B cell (primary cell): ENCODE measurements around the gene WDR86. TPM values are rescaled to one million over a fixed set of nuclear protein-coding genes. Genes with fewer than 3 reads are reported as not detected.

ENCODE experiments used
- ATAC-seq: fragments of 200-7000 bp; cut with Tn5 transposase; one replicate; pipeline ENCODE4 v1.10.0; 2021; ENCODE audit warnings: low read depth, mild to moderate bottlenecking, moderate number of reproducible peaks, moderate library complexity
- CTCF ChIA-PET: fragments of 350-600 bp; sonication (Branson Sonifier 250); formaldehyde crosslinking; loops from one replicate; lab custom pipeline; 2021; ENCODE audit warnings: antibody characterized with exemption, inconsistent platforms; lab: Charles Lee
- POLR2A ChIA-PET: fragments of 350-600 bp; sonication (Branson Sonifier 250); formaldehyde crosslinking; loops from one replicate; lab custom pipeline; 2021; ENCODE audit warnings: antibody characterized with exemption; lab: Charles Lee
- DNase-seq: peaks from one replicate; pipeline ENCODE4 v3.0.0; 2013
- H2AFZ ChIP-seq: 2 replicates; pipeline ENCODE4 v1.6.1; 2012; ENCODE audit warnings: mild to moderate bottlenecking, low read depth, low read length; ENCODE audit not compliant: insufficient read depth, poor library complexity, severe bottlenecking
- H3K27ac ChIP-seq, 2 donors: 1 replicate in 1 of 2; 2 replicates in 1 of 2; pipeline ENCODE4 v1.5.1; 2012 to 2013; ENCODE audit warnings: low read length in 2 of 2, mild to moderate bottlenecking in 2 of 2, moderate library complexity in 1 of 2
- H3K27me3 ChIP-seq, 4 experiments: fragments of 200-600 bp in 1 of 4; sonication (generic) in 1 of 4; replicated peaks in 1 of 4; 1 replicate in 2 of 4; 2 replicates in 2 of 4; pipeline versions ENCODE4 v1.6.1 to v1.7.0; 2013 to 2016; ENCODE audit warnings: low read length in 3 of 4, mild to moderate bottlenecking in 2 of 4, mixed read lengths in 1 of 4, moderate library complexity in 1 of 4; ENCODE audit not compliant: insufficient read depth in 4 of 4, control insufficient read depth in 3 of 4; ENCODE audit errors: control extremely low read depth in 1 of 4
- H3K36me3 ChIP-seq, 2 experiments: replicated peaks in 1 of 2; 1 replicate in 1 of 2; 2 replicates in 1 of 2; pipeline versions ENCODE4 v1.6.1 to v1.7.1; 2013; ENCODE audit warnings: low read length in 1 of 2; ENCODE audit not compliant: insufficient read depth in 2 of 2, control insufficient read depth in 1 of 2; ENCODE audit errors: control extremely low read depth in 1 of 2, extremely low read depth in 1 of 2
- H3K4me1 ChIP-seq, 2 donors: fragments of 200-600 bp in 1 of 2; sonication (generic) in 1 of 2; 1 replicate in 1 of 2; 2 replicates in 1 of 2; pipeline versions ENCODE4 v1.5.1 to v1.6.1; 2013 to 2017; ENCODE audit warnings: low read length in 2 of 2; ENCODE audit not compliant: control insufficient read depth in 2 of 2, insufficient read depth in 2 of 2
- H3K4me2 ChIP-seq: replicated peaks from 2 replicates; pipeline ENCODE3; 2012; ENCODE audit warnings: mild to moderate bottlenecking, low read depth, low read length; ENCODE audit not compliant: poor library complexity, severe bottlenecking
- H3K4me3 ChIP-seq, 5 experiments: fragments of 200-600 bp in 1 of 5; sonication (generic) in 1 of 5; 1 replicate in 3 of 5; 2 replicates in 2 of 5; pipeline versions ENCODE4 v1.5.1 to v1.7.0; 2011 to 2016; ENCODE audit warnings: low read length in 4 of 5, mild to moderate bottlenecking in 4 of 5, low read depth in 2 of 5, control low read depth in 1 of 5, moderate library complexity in 1 of 5; ENCODE audit not compliant: insufficient read depth in 1 of 5; ENCODE audit errors: control extremely low read depth in 1 of 5, extremely low read depth in 1 of 5
- H3K79me2 ChIP-seq: fragments of 200-600 bp; sonication (generic); one replicate; pipeline ENCODE4 v1.6.0; 2016; ENCODE audit warnings: low read length; ENCODE audit not compliant: control insufficient read depth, insufficient read depth
- H3K9ac ChIP-seq: fragments of 200-600 bp; sonication (generic); 2 replicates; pipeline ENCODE4 v1.6.1; 2017; ENCODE audit warnings: mild to moderate bottlenecking, low read length, moderate library complexity
- H3K9me3 ChIP-seq, 3 donors: one replicate each; pipeline versions ENCODE4 v1.6.1 to v1.7.1; 2013; ENCODE audit warnings: low read length in 2 of 3; ENCODE audit not compliant: control insufficient read depth in 2 of 3, insufficient read depth in 1 of 3; ENCODE audit errors: control extremely low read depth in 1 of 3
- H4K20me1 ChIP-seq: 2 replicates; pipeline ENCODE4 v1.6.0; 2012; ENCODE audit warnings: mild to moderate bottlenecking, low read length; ENCODE audit not compliant: insufficient read depth, control insufficient read depth, poor library complexity, severe bottlenecking
- H3K27ac Mint-ChIP-seq: one replicate; pipeline ENCODE4 v1.8.0; 2021; ENCODE audit warnings: mixed read lengths
- H3K27me3 Mint-ChIP-seq: one replicate; pipeline ENCODE4 v1.8.0; 2021; ENCODE audit warnings: mixed read lengths
- H3K4me1 Mint-ChIP-seq: one replicate; pipeline ENCODE4 v1.8.0; 2021; ENCODE audit warnings: mixed read lengths
- H3K4me3 Mint-ChIP-seq: one replicate; pipeline ENCODE4 v1.8.0; 2021; ENCODE audit warnings: mixed read lengths
- H3K9me3 Mint-ChIP-seq: one replicate; pipeline ENCODE4 v1.8.0; 2022; ENCODE audit warnings: mixed read lengths; ENCODE audit not compliant: insufficient read depth
- EZH2 ChIP-seq: IDR thresholded peaks from 2 replicates; pipeline ENCODE4 v1.6.1; 2012; ENCODE audit warnings: borderline replicate concordance, low read depth, mild to moderate bottlenecking, moderate library complexity, low read length; ENCODE audit not compliant: insufficient read depth, poor library complexity, severe bottlenecking
- WGBS: methylation state at CpG from one replicate; pipeline ENCODE4 v1.1.5; 2013; ENCODE audit warnings: missing lambda C conversion rate; ENCODE audit not compliant: insufficient coverage; 5-methylcytosine and 5-hydroxymethylcytosine counted together
- intact Hi-C: fragments of 100-400 bp; cut with micrococcal nuclease; formaldehyde crosslinking; loops from one replicate; pipeline ENCODE4 v1.10.0; 2022
- polyA plus RNA-seq: library from polyadenylated mRNA; depleted of rRNA; stranded (reverse); fragments of >200 nt; gene quantifications from 2 replicates; pipeline ENCODE4 v1.2.3, GENCODE V29; 2012
- total RNA-seq, 2 donors: library from RNA; stranded (reverse); fragments of 120-200 nt in 1 of 2; gene quantifications; 1 replicate in 1 of 2; 2 replicates in 1 of 2; pipeline versions ENCODE4 v1.2.3 to v1.2.4, GENCODE V29; 2013 to 2022
- TF ChIP-seq, protein P1 (sequence below): fragments of 200-600 bp; IDR thresholded peaks from one replicate; pipeline ENCODE4 v1.8.0; 2022; ENCODE audit warnings: antibody characterized with exemption, mild to moderate bottlenecking

The WDR86 gene
- total and polyA plus RNA-seq, 2 donors (not counting 1 experiment from before 2014, with no cell fraction given) = 1.4 to 1.5 TPM

- H3K4me1 Mint-ChIP-seq = no peaks in the 10 kb centered on the region
- CTCF ChIA-PET = interaction anchor here (4.6 to 12.6 kb wide), 3 partner anchors 83 to 134 kb away, joined by 75 to 230 read pairs (median 137); no protein-coding TSS in a partner anchor
- Histone ChIP-seq H3K4me2 (no peak overlapping the region), H3K4me1 (peaks cover 0 to 8% of the 10 kb centered on the region in 2 donors), H3K4me3 (no peak overlapping the region), H2AFZ (no peak overlapping the region), H3K27me3 (peaks cover 0 to 5% (median 2%) of the 10 kb centered on the region in 4 experiments), H4K20me1 (no peaks in the 10 kb centered on the region), H3K79me2 (no peaks in the 10 kb centered on the region), H3K27ac (no peak overlapping the region), H3K36me3 (no peaks in the 10 kb centered on the region), H3K9me3 (no peaks in the 10 kb centered on the region), H3K9ac (no peak overlapping the region)
- POLR2A ChIA-PET = no interaction called here
- DNase-seq (no peak), ATAC-seq (no peak)
- TF ChIP-seq, protein P1, sequence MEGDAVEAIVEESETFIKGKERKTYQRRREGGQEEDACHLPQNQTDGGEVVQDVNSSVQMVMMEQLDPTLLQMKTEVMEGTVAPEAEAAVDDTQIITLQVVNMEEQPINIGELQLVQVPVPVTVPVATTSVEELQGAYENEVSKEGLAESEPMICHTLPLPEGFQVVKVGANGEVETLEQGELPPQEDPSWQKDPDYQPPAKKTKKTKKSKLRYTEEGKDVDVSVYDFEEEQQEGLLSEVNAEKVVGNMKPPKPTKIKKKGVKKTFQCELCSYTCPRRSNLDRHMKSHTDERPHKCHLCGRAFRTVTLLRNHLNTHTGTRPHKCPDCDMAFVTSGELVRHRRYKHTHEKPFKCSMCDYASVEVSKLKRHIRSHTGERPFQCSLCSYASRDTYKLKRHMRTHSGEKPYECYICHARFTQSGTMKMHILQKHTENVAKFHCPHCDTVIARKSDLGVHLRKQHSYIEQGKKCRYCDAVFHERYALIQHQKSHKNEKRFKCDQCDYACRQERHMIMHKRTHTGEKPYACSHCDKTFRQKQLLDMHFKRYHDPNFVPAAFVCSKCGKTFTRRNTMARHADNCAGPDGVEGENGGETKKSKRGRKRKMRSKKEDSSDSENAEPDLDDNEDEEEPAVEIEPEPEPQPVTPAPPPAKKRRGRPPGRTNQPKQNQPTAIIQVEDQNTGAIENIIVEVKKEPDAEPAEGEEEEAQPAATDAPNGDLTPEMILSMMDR = no peak
- TF ChIP-seq EZH2 = no peak
- no peak overlapping the region for H3K27ac Mint-ChIP-seq
- H3K4me3 Mint-ChIP-seq = no peak overlapping the region
- WGBS = 89% methylated on average over 5 of the region's 5 CpGs
- intact Hi-C loops = no loop called here
- H3K9me3 Mint-ChIP-seq = no peaks in the 10 kb centered on the region
- peaks cover 27% of the 10 kb centered on the region for H3K27me3 Mint-ChIP-seq
These were observed 41.3 kb upstream of the WDR86 start for GRCh38 chr7:151451156-151451555.

- no peak for DNase-seq
- no peak for ATAC-seq
- H3K4me1 Mint-ChIP-seq = no peaks in the 10 kb centered on the region
- Histone ChIP-seq H3K4me2 (no peak overlapping the region), H3K36me3 (no peaks in the 10 kb centered on the region), H3K9me3 (no peaks in the 10 kb centered on the region), H3K9ac (no peak overlapping the region), H3K4me3 (no peak overlapping the region), H3K79me2 (no peaks in the 10 kb centered on the region), H4K20me1 (no peaks in the 10 kb centered on the region), H2AFZ (no peak overlapping the region), H3K27me3 (peaks cover 0 to 8% (median 2%) of the 10 kb centered on the region in 4 experiments), H3K27ac (no peak overlapping the region), H3K4me1 (peaks cover 0 to 8% of the 10 kb centered on the region in 2 donors)
- intact Hi-C loops = loop anchor here (5.0 kb wide), 1 partner anchor 307 kb away; no protein-coding TSS in a partner anchor
- ChIA-PET POLR2A (no interaction called here), CTCF (interaction anchor here (1.0 to 12.6 kb wide), 10 partner anchors 7 to 310 kb away, joined by 3 to 230 read pairs (median 11); no protein-coding TSS in a partner anchor)
- no peak overlapping the region for H3K4me3 Mint-ChIP-seq
- WGBS = 99% methylated on average over 9 of the region's 9 CpGs
- no peak for TF ChIP-seq EZH2
- TF ChIP-seq, protein P1 = no peak
- no peaks in the 10 kb centered on the region for H3K9me3 Mint-ChIP-seq
- peaks cover 34% of the 10 kb centered on the region for H3K27me3 Mint-ChIP-seq
- no peak overlapping the region for H3K27ac Mint-ChIP-seq
These were observed 40.2 kb upstream of the WDR86 start for GRCh38 chr7:151449990-151450389.
